Measurements from ENCODE around the gene ANKRD53.
"Not testable (repeated sequence)": the region's sequence is repeated elsewhere in the genome, so short reads cannot be mapped to it uniquely, and the experiment has no call there.

Gene ANKRD53

DNA sequence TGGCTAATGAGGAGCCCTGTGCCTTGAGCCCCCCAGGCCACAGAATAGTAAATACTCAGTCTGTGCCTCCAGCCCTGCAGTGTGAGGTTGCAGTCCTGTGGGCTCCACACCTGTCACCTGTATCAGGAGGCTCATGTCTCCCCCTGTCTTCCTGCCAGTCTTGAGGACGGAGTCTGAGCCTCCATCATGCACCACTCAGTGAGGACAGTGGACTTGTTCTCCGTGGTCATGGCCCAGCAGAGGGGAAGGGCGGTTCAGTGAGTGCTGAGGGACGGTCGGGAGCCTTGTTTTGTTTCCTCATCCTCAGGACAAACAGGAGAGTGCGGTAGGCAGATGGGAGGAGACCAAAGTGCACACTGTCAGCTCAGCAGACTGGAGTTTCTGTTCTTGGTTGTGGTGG lies 33.4 kb downstream of the ANKRD53 start:
- DNase-seq (ENCODE audit: low spot score): not testable (repeated sequence)

DNA sequence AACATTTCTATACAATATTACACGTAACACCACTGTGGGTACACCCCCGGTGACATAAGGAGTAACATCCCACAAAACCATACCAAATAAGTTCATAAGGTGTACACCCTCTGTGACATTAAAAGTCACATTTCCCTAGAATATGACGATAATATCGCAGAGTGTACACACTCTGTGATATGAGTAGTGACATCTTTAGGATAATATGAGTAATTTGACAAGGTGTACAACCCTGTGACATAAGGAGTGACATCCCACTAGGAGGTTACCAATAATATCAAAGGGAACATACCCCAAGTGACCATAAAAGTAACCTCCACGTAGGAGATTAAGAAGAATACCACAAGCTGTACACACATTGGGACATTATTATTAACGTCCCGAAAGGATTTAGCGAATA lies 40.2 kb downstream of the ANKRD53 start:
- no peak for DNase-seq (ENCODE audit: low spot score)

DNA sequence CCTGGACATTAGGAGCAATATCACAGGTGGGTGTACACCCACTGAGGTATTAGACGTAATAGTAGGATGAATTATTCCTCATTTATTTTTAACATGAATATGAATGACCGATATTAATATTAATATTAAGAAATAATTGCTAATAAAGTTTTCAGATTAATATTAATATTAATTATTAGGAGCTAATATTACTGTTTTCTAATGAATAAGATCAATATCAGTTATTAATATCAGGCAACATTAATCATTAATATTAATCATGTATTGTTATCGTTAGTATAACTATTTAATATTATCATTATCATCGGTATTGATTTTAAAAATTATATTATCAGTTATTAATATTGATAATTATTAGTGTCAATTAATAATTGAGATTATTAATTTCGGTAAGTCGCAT lies 41.6 kb downstream of the ANKRD53 start:
- DNase-seq (ENCODE audit: low spot score): not testable (repeated sequence)

DNA sequence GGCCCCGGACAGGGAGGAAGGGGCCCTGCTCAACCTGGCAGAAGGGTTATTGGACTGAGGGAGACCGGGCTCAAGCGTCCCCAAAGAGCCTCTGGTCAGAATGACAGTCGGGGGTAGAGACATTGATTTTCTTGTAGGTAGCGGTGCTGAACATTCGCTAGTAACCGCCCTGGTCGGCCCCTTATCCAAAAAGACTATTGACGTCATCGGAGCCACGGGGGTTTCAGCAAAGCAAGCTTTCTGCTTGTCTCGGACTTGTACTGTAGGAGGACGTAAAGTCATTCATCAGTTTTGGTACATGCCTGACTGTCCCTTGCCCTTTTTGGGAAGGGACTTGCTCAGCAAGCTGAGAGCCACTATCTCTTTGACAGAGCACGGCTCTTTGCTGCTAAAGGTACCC lies 43.0 kb downstream of the ANKRD53 start:
- not testable (repeated sequence) for DNase-seq (ENCODE audit: low spot score)

DNA sequence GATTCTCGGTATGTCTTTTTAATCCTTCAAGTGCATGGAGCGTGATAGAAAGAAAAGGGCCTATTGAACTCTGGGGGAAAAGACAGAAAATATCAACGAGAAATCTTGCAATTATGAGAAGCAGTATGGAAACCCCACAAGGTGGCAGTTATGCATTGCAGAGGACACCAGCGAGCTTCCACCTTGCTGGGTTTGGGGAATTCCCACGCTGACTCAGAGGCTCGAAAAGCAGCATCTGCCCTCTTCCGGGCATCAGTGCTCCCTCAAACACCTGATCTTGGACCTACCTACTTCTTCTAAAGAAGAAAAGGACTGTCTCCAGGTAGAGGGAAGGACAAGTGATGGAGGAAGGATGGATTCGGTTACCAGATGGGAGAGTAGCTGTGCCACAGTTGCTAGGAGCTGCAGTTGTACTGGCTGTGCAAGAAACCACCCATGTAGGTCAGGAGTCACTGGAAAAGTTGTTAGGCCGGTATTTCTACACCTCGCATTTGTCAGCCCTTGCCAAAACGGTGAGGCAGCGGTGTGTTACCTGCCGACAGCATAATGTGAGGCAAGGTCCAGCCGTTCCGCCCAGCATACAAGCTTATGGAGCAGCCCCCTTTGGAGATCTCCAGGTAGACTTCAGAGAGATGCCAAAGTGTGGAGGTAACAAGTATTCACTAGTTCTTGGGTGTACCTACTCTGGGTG lies 45.3 kb downstream of the ANKRD53 start:
- DNase-seq (ENCODE audit: low spot score): not testable (repeated sequence)

All from kidney capillary endothelial cell (primary cell).